Stimulated activated CD4-positive, alpha-beta T cell treated with anti-CD3 and anti-CD28 coated beads, Interleukin-1b, Interleukin-23, amount 100 ng/mL, for 48 hours (primary cell): Measurements from ENCODE around the gene BHLHA15.

Experiments
- DNase-seq: peaks from one replicate; pipeline ENCODE4 v3.0.0-alpha.2; 2020

The BHLHA15 gene

GRCh38 chr7:98228801-98229200, 17.6 kb downstream of the BHLHA15 start:
- no peak for DNase-seq

GRCh38 chr7:98229441-98229840, 18.2 kb downstream of the BHLHA15 start:
- no peak for DNase-seq

GRCh38 chr7:98229991-98230745, 18.9 kb downstream of the BHLHA15 start:
- no peak for DNase-seq

GRCh38 chr7:98230746-98231471, 19.7 kb downstream of the BHLHA15 start:
- no peak for DNase-seq

DNA sequence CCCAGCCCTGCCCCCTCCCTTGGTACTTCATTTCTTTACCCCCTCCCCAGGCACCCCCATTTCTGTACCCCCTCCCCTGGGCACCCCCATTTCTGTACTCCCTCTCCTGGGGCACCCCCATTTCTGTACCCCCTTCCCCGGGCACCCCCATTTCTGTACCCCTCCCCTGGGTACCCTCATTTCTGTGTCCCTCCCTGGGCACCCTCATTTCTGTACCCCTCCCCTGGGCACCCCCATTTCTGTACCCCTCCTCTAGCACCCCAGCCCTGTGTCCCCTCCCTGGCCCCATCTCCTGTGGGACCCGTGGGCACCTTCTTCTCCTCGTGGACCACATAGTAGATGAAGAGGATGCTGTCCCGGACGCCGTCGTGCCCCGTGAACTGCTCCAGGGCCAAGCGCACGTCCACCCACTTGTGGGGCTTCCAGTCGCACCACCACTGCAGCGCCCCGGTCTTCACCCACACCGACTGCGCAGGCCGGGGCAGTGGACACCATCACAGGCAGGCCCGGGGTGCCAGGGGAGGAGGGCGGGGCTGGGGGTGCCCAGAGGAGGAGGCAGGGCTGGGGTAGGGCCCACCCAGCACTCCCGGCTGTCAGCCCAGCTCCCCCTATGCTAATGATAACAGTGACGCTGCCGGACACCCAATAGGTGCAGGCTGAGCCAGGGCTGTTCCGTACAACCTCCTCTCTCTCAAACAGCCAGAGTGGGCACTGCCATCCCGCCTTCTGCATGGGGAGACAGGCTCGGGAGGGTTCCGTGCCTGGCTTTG, 20.4 kb downstream of the BHLHA15 start:
- DNase-seq = no peak

GRCh38 chr7:98232263-98232585, 21.0 kb downstream of the BHLHA15 start:
- DNase-seq = no peak

DNA sequence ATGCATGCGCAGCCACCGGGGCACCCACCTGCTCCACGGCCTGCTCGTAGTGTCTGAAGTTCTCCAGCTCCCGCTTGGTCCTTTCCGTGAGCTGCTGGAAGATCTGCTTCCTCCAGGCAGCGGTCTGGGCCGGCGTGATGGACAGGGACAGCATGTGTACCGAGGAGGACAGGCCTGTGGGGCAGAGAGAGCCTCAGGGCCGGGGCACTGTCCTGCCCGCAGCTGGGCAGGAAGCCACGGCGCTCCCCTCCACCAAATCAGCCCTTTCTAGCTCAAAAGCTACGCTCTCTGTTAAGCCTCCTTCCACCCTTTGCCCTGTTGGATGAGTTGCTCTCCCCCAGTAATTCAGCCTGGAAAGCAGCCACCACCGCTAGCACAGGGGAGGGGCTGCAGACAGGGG, 21.6 kb downstream of the BHLHA15 start:
- no peak for DNase-seq

DNA sequence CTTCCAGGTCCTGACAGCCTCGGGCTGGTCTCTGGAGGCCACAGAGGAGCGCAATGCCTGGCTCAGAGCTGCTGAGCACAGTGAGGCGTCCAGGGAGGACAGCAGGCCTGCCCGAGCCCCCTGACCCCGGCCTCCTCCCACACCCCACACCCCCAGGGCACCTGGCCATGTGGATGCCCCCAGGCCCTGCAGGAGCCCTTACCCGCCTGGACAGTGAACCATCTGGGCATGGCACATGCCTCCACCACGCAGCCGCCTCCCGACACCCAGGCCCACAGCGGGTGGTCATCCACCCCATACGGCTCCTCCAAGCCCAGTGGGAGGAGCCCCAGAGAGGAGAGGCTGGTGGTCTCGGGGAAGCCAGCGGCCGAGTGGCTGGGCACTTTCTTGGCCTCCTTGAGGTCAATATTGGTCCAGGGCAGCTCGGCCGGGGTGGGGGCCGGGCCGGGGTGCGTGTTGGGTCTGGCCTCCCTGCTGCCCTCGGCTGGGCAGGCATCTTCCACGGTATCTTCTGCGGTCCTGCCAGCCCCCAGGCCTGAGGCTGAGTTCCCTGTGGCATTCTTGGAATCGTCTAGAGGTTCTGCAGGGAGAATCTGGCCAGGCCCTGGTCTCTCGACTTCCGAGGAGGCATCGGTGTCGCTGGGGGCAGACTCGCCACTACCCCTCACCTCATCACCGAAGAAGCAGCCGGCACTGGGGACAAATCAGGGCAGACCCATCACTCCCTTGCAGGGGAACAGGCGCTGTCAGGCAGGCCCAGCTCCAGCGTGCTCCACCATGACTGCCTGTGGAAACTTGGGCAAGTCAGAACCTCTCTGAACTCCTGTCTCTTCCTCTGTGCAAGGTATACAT, 22.2 kb downstream of the BHLHA15 start:
- no peak for DNase-seq

- DNase-seq = no peak
Observed at GRCh38 chr7:98234429-98235147, 23.3 kb downstream of the BHLHA15 start.

GRCh38 chr7:98235901-98236300, 24.7 kb downstream of the BHLHA15 start:
- no peak for DNase-seq

GRCh38 chr7:98236355-98237185, 25.3 kb downstream of the BHLHA15 start:
- DNase-seq = no peak

- DNase-seq = no peak
Observed at GRCh38 chr7:98238076-98238475, 26.8 kb downstream of the BHLHA15 start.

DNA sequence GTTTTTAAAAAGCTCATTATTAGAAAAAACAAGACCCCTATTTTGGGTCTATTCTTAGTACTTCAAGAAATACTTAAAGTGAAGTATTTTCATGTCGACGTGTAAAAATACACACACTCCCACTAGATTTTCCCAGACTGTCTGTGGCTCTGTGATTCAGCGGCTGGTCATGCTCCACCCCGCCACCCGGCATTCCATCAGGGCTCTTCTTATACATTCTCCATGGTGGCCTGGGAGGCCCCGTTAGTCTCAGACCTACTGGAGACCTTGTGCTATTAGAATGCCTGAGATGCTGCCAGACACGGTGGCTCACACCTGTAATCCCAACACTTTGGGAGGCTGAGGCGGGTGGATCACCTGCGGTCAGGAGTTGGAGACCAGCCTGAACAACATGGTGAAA, 27.7 kb downstream of the BHLHA15 start:
- DNase-seq = no peak

GRCh38 chr7:98240961-98241673, 29.9 kb downstream of the BHLHA15 start:
- peak; percentile 19 for DNase-seq

GRCh38 chr7:98241674-98242241, 30.5 kb downstream of the BHLHA15 start:
- DNase-seq = no peak

DNA sequence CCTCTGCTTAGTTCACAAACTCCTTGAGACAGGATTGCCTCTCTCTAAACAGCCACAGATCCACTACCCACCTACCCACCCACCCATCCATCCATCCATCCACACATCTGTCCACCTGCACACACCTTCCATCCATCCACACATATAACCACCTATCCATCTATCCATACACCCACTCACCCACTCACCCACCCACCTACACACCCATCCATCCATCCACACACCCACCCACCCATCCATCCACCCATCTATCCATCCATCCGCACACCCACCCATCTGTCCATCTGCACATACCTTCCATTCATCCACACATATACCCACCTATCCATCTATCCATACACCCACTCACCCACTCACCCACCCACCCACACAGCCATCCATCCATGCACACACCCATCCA, 31.1 kb downstream of the BHLHA15 start:
- DNase-seq = no peak

GRCh38 chr7:98242934-98243333, 31.7 kb downstream of the BHLHA15 start:
- DNase-seq = no peak

DNA sequence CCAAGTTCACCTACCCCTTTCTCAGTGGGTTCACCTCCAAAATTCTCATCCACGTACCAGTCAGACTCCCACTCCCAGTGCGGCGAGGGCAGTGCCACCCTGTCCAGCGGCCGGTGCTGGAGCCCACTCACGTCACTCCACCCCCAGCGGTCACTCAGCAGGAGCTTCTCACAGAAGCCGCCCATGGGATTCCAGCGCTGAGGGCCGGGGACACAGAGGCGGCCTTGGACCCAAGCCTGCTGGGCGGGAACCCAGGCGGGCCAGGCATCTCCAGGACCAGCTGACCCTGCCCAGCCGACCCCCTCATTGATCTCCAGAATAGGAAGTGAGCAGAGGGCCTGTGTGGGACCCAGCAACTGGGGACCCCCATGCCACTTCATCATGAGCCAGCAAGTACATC, 33.6 kb downstream of the BHLHA15 start:
- no peak for DNase-seq

DNA sequence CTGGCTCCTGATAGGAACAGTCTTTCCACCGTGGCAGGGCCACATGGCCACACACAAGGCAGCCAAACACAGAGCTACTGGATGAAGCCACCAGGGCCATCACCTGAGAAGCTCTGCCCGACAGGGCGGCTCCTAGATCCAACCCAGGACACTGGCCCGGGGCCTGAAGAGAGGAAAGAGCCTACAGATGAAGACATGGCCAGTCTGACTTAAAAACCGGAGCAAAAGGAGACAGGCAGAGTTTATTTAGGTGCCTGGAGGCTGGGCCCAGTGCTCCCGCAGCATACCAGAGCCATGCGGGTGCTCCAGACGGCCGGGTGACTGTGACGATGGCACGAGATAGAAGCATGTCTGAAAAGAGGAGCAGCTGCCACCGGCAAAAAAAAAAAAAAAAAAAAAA, 36.9 kb downstream of the BHLHA15 start:
- no peak for DNase-seq

DNA sequence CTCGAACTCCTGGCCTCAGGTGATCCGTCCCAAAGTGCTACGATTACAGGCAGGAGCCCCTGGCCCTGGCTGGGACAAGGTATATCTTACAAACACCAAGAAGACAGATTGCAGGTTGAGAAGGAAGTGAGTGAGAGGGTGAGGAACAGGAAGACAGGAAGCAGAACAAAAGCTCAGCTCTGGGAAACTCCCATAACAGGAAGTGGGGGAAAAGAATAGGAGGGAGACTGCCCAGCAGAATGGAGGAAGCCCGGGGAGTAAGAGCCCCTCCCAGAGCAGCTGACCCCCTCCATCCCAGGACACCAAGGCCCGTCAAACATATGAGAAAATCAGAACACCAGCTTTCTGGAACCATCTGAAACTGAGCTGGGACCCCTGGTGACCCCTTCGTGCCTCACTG, 37.9 kb downstream of the BHLHA15 start:
- DNase-seq = no peak
